ENCODE results near the gene FRMD4B.

FRMD4B gene

GRCh38 chr3:69120879-69121464, 264.9 kb downstream of the FRMD4B start:
- peak; percentile 59 for DNase-seq
